CD4-positive, alpha-beta T cell (primary cell): ENCODE results near the gene YDJC. TPM values are rescaled to one million over a fixed set of nuclear protein-coding genes. Genes with fewer than 3 reads are reported as not detected.

Experiments
- ATAC-seq: fragments of 200-7000 bp; cut with Tn5 transposase; one replicate; pipeline ENCODE4 v1.10.0; 2022; ENCODE audit warnings: mild to moderate bottlenecking; ENCODE audit not compliant: poor library complexity
- CTCF ChIA-PET: fragments of 350-600 bp; sonication (Branson Sonifier 250); formaldehyde crosslinking; loops from one replicate; lab custom pipeline; 2021; ENCODE audit warnings: antibody characterized with exemption, inconsistent platforms; lab: Charles Lee
- POLR2A ChIA-PET: fragments of 350-600 bp; sonication (Branson Sonifier 250); formaldehyde crosslinking; loops from one replicate; lab custom pipeline; 2021; ENCODE audit warnings: antibody characterized with exemption, inconsistent platforms; lab: Charles Lee
- DNase-seq, 14 experiments: peaks; one replicate each; pipeline ENCODE4 v3.0.0-alpha.2; 2013 to 2020; ENCODE audit warnings: mixed read lengths in 2 of 14
- H3K27ac ChIP-seq, 2 donors: one replicate each; pipeline versions ENCODE4 v1.5.1 to v1.7.0; 2013; ENCODE audit warnings: low read length in 2 of 2, low read depth in 1 of 2, mild to moderate bottlenecking in 1 of 2
- H3K27me3 ChIP-seq, 2 experiments: 1 replicate in 1 of 2; 2 replicates in 1 of 2; pipeline versions ENCODE4 v1.6.1 to v1.7.0; 2013; ENCODE audit warnings: low read length in 2 of 2, control low read depth in 1 of 2, mild to moderate bottlenecking in 1 of 2, moderate library complexity in 1 of 2; ENCODE audit not compliant: insufficient read depth in 2 of 2, control insufficient read depth in 1 of 2
- H3K36me3 ChIP-seq: one replicate; pipeline ENCODE4 v1.6.1; 2013; ENCODE audit warnings: low read length, control low read depth; ENCODE audit not compliant: insufficient read depth
- H3K4me1 ChIP-seq: one replicate; pipeline ENCODE4 v1.6.1; 2013; ENCODE audit warnings: low read length, control low read depth; ENCODE audit not compliant: insufficient read depth
- H3K4me3 ChIP-seq: one replicate; pipeline ENCODE4 v1.5.1; 2013; ENCODE audit warnings: mild to moderate bottlenecking, low read length, moderate library complexity
- H3K9me3 ChIP-seq, 2 experiments: 1 replicate in 1 of 2; 2 replicates in 1 of 2; pipeline versions ENCODE4 v1.6.1 to v1.7.0; 2013; ENCODE audit warnings: low read length in 2 of 2, mild to moderate bottlenecking in 2 of 2, control low read depth in 1 of 2, moderate library complexity in 1 of 2; ENCODE audit not compliant: control insufficient read depth in 1 of 2, insufficient read depth in 1 of 2
- H3K27ac Mint-ChIP-seq: one replicate; pipeline ENCODE4 v1.8.0; 2020; ENCODE audit warnings: mixed read lengths
- H3K27me3 Mint-ChIP-seq: one replicate; pipeline ENCODE4 v1.8.0; 2021; ENCODE audit warnings: mixed read lengths
- H3K36me3 Mint-ChIP-seq: one replicate; pipeline ENCODE4 v1.8.0; 2021; ENCODE audit warnings: low read depth, mixed read lengths
- H3K4me1 Mint-ChIP-seq: one replicate; pipeline ENCODE4 v1.8.0; 2021; ENCODE audit warnings: low read depth, mixed read lengths
- H3K4me3 Mint-ChIP-seq: one replicate; pipeline ENCODE4 v1.8.0; 2020; ENCODE audit warnings: mild to moderate bottlenecking, mixed read lengths
- H3K9me3 Mint-ChIP-seq: one replicate; pipeline ENCODE4 v1.8.0; 2020; ENCODE audit warnings: mixed read lengths
- CTCF ChIP-seq: fragments of 200-600 bp; IDR thresholded peaks from one replicate; pipeline ENCODE4 v1.8.0; 2022; ENCODE audit warnings: antibody characterized with exemption, mild to moderate bottlenecking
- intact Hi-C, 2 experiments: fragments of 100-400 bp; cut with DNase I in 1 of 2; cut with micrococcal nuclease in 1 of 2; formaldehyde crosslinking; loops; one replicate each; pipeline versions ENCODE4 v1.15.1 to v1.9.0; 2023 to 2025; cut with DNase I, micrococcal nuclease
- total RNA-seq, 174 experiments: library from RNA in 2 of 174; stranded (reverse) in 2 of 174; gene quantifications; one replicate each; pipeline ENCODE4 v1.2.3 and lab custom pipeline; 2021 to 2026

Gene YDJC
- total RNA-seq, 2 experiments from 2014 or later, result 23.9 to 25.2 TPM

GRCh38 chr22:21634081-21634480 is 4.3 kb upstream of the YDJC start:
- Histone ChIP-seq H3K36me3 (no peaks in the 10 kb centered on the region), H3K4me3 (no peak overlapping the region), H3K27ac (no peak overlapping the region), H3K27me3 (no peaks in the 10 kb centered on the region), H3K9me3 (peaks cover 0 to 7% of the 10 kb centered on the region in 2 experiments), H3K4me1 (peaks cover 18% of the 10 kb centered on the region)
- DNase-seq, result no peak
- Mint-ChIP-seq H3K9me3 (no peaks in the 10 kb centered on the region), H3K4me1 (peaks cover 24% of the 10 kb centered on the region), H3K27me3 (no peaks in the 10 kb centered on the region), H3K27ac (no peak overlapping the region), H3K4me3 (no peak overlapping the region), H3K36me3 (peaks cover 9% of the 10 kb centered on the region)
- POLR2A ChIA-PET, result no interaction called here
- intact Hi-C loops, result no loop called here
- ATAC-seq, result no peak
- CTCF ChIA-PET, result no interaction called here
- TF ChIP-seq CTCF, result no peak

- Histone ChIP-seq H3K9me3 (peaks cover 0 to 7% of the 10 kb centered on the region in 2 experiments), H3K4me3 (no peak overlapping the region), H3K27ac (no peak overlapping the region), H3K4me1 (peaks cover 24% of the 10 kb centered on the region), H3K36me3 (peaks cover 1% of the 10 kb centered on the region), H3K27me3 (no peaks in the 10 kb centered on the region)
- peaks cover 10% of the 10 kb centered on the region for H3K36me3 Mint-ChIP-seq
- TF ChIP-seq CTCF, result no peak
- POLR2A ChIA-PET, result interaction anchor here (1.8 kb wide), 1 partner anchor 9 kb away, joined by 14 read pairs; the partner anchor contains the start of gene SDF2L1
- H3K4me1 Mint-ChIP-seq, result peaks cover 25% of the 10 kb centered on the region
- H3K9me3 Mint-ChIP-seq, result no peaks in the 10 kb centered on the region
- ATAC-seq (no peak), DNase-seq (no peak)
- H3K4me3 Mint-ChIP-seq, result no peak overlapping the region
- CTCF ChIA-PET, result interaction anchor here (5.1 kb wide), 1 partner anchor 13 kb away, joined by 40 read pairs; no protein-coding TSS in a partner anchor
- no peak overlapping the region for H3K27ac Mint-ChIP-seq
- intact Hi-C loops, result no loop called here
- no peaks in the 10 kb centered on the region for H3K27me3 Mint-ChIP-seq
Observed at GRCh38 chr22:21633481-21633880, 3.7 kb upstream of the YDJC start.

GRCh38 chr22:21632931-21633330 is 3.1 kb upstream of the YDJC start:
- no peak for DNase-seq
- peaks cover 7% of the 10 kb centered on the region for H3K36me3 ChIP-seq
- TF ChIP-seq CTCF, result no peak
- Mint-ChIP-seq H3K27ac (no peak overlapping the region), H3K27me3 (no peaks in the 10 kb centered on the region), H3K36me3 (peaks cover 15% of the 10 kb centered on the region), H3K9me3 (no peaks in the 10 kb centered on the region), H3K4me3 (no peak overlapping the region), H3K4me1 (peaks cover 30% of the 10 kb centered on the region)
- H3K27me3 ChIP-seq, result no peaks in the 10 kb centered on the region
- peaks cover 0 to 7% of the 10 kb centered on the region in 2 experiments for H3K9me3 ChIP-seq
- intact Hi-C loops, result no loop called here
- POLR2A ChIA-PET, result interaction anchor here (0.9 to 2.9 kb wide), 3 partner anchors 9 to 33 kb away, joined by 3 to 14 read pairs (median 14); partner anchors contain the start of genes PPIL2 and SDF2L1
- H3K27ac ChIP-seq, result no peak overlapping the region
- CTCF ChIA-PET, result interaction anchor here (1.1 to 5.1 kb wide), 2 partner anchors 10 to 14 kb away, joined by 12 to 40 read pairs; partner anchors contain the start of gene SDF2L1
- H3K4me1 ChIP-seq, result peaks cover 29% of the 10 kb centered on the region
- H3K4me3 ChIP-seq, result no peak overlapping the region
- no peak for ATAC-seq
